OCI-LY3 (cell line): ENCODE results near the gene CACNA1C.

Experiments
- EZH2phosphoT487 ChIP-seq: fragments of 200-600 bp; shearing (Covaris generic); IDR thresholded peaks from 2 replicates; pipeline ENCODE4 v1.6.1; 2018; ENCODE audit warnings: antibody characterized with exemption, mixed run types, low read depth
- TF ChIP-seq, protein P1 (sequence below): fragments of 200-600, 300-600 bp; sonication (generic); IDR thresholded peaks from 2 replicates; pipeline ENCODE4 v1.5.1; 2014; ENCODE audit warnings: antibody characterized with exemption, low read length, low read depth

DNA sequence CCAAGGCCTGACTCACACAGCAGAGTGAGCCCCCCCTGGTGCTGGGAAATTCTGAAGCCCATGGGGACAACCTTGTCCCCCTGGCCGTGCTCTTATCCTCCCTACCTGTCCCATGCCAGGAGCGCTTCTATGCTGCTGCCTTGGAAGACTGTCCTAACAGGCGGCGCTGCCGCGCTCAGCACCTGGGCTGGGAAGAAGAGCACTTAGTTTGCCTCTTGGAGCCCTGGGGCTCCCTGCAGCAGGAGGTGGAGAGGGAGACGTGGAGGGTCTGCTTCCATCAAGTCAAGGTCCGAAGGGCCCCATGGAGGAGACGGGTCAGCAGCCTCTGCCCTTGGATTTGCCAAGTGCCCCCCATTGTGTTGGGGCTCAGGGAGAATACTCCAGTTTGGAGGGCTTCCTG is 300.5 kb downstream of the CACNA1C start:
- TF ChIP-seq, protein P1, sequence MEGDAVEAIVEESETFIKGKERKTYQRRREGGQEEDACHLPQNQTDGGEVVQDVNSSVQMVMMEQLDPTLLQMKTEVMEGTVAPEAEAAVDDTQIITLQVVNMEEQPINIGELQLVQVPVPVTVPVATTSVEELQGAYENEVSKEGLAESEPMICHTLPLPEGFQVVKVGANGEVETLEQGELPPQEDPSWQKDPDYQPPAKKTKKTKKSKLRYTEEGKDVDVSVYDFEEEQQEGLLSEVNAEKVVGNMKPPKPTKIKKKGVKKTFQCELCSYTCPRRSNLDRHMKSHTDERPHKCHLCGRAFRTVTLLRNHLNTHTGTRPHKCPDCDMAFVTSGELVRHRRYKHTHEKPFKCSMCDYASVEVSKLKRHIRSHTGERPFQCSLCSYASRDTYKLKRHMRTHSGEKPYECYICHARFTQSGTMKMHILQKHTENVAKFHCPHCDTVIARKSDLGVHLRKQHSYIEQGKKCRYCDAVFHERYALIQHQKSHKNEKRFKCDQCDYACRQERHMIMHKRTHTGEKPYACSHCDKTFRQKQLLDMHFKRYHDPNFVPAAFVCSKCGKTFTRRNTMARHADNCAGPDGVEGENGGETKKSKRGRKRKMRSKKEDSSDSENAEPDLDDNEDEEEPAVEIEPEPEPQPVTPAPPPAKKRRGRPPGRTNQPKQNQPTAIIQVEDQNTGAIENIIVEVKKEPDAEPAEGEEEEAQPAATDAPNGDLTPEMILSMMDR, result no peak
- no peak for TF ChIP-seq EZH2phosphoT487
